AG09319 (cell line): ENCODE data around the gene CPNE6.

Source experiments
- DNase-seq: peaks from one replicate; pipeline ENCODE4 v3.0.0-alpha.2; 2010; ENCODE audit warnings: low read depth; ENCODE audit errors: extremely low read depth
- CTCF ChIP-seq: IDR thresholded peaks from 2 replicates; pipeline ENCODE4 v1.5.1; 2011; ENCODE audit warnings: low read depth, mild to moderate bottlenecking, inconsistent platforms, low read length, moderate library complexity

The CPNE6 gene

GRCh38 chr14:24053548-24054323 is 17.6 kb upstream of the CPNE6 start:
- TF ChIP-seq CTCF = no peak
- no peak for DNase-seq

GRCh38 chr14:24054324-24054641 is 17.1 kb upstream of the CPNE6 start:
- TF ChIP-seq CTCF = no peak
- no peak for DNase-seq

GRCh38 chr14:24054646-24055045 is 16.7 kb upstream of the CPNE6 start:
- no peak for TF ChIP-seq CTCF
- no peak for DNase-seq

GRCh38 chr14:24055971-24056799 is 15.2 kb upstream of the CPNE6 start:
- DNase-seq = no peak
- no peak for TF ChIP-seq CTCF

GRCh38 chr14:24056800-24057184 is 14.6 kb upstream of the CPNE6 start:
- TF ChIP-seq CTCF = no peak
- no peak for DNase-seq

- no peak for DNase-seq
- no peak for TF ChIP-seq CTCF
Measured at GRCh38 chr14:24057271-24057670, 14.1 kb upstream of the CPNE6 start.

GRCh38 chr14:24057867-24058259 is 13.5 kb upstream of the CPNE6 start:
- no peak for DNase-seq
- TF ChIP-seq CTCF = no peak
